NCI-H524 treated with DMSO at 0.1 percent for 48 hours (cell line): ENCODE data around the gene BIN1.
A peak's percentile ranks its signal among the peaks of the same experiment; 100 is the strongest.
"Not testable (repeated sequence)": the region's sequence is repeated elsewhere in the genome, so short reads cannot be mapped to it uniquely, and the experiment has no call there.

ENCODE experiments used
- DNase-seq: peaks from one replicate; lab custom pipeline; 2025; lab: John Stamatoyannopoulos, UW

BIN1 gene

GRCh38 chr2:127133793-127134192, 26.8 kb upstream of the BIN1 start:
- DNase-seq: no peak

- DNase-seq: no peak
Observed at GRCh38 chr2:127130421-127130820, 23.5 kb upstream of the BIN1 start.

GRCh38 chr2:127129937-127130336, 23.0 kb upstream of the BIN1 start:
- no peak for DNase-seq

- DNase-seq: no peak
Observed at GRCh38 chr2:127128445-127128904, 21.5 kb upstream of the BIN1 start.

DNA sequence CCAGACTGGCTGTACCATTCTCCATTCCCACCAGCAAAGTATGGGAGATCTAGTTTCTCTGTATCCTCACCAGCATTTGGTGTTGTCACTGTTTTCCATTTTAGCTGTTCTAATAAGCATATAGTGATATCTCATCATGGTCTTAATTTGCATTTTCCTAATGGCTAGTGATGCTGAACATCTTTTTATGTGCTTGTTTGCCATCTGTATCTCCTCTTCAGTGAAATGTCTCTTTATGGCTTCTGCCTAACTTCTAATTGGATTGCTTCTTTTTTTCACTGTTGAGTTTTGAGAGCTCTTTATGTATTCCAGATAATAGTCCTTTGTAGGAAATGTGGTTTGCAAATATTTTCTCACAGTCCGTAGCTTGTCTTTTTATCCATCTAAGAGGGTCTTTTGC, 18.9 kb upstream of the BIN1 start:
- peak; percentile 57 for DNase-seq

DNA sequence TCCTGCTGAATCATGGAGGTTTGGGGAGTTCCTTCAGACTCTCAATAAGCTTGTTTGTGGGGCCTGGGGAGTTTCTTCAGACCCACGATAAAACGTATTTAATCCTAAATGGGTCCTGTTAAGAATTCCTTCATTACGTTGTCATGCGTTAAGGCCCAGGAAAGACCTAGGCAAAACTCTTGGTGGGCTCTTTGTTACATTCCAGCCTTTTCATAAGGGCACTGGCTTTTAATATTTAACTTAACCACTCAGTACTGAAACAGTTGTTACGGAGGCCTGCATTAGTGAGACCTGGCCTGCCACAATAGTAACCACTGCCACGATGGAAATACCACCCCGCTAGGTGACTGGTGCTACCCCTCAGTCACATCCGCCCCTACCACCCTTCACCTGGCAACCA, 17.5 kb upstream of the BIN1 start:
- DNase-seq: no peak

GRCh38 chr2:127122361-127123027, 15.5 kb upstream of the BIN1 start:
- peak; percentile 89 for DNase-seq

- DNase-seq: no peak
Observed at GRCh38 chr2:127121776-127122176, 14.8 kb upstream of the BIN1 start.

GRCh38 chr2:127121353-127121752, 14.4 kb upstream of the BIN1 start:
- DNase-seq: no peak

DNA sequence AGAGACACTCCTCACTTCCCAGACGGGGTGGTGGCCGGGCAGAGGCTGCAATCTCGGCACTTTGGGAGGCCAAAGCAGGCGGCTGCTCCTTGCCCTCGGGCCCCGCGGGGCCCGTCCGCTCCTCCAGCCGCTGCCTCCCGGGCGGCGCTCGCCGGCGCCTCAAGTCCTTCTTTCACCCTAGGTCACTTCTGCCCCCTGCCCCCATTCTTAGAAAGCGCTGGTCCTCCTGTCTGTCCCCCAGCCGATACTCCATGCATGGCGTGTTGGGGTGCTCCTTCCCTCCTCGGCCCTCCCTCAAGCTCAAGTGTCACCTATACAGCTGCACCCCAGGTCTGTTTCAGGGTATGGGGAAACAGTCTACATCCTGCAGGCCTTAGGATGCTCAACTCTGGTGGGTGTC, 13.5 kb upstream of the BIN1 start:
- not testable (repeated sequence) for DNase-seq

GRCh38 chr2:127118467-127118866, 11.5 kb upstream of the BIN1 start:
- no peak for DNase-seq

- DNase-seq: no peak
Observed at GRCh38 chr2:127118038-127118437, 11.1 kb upstream of the BIN1 start.

- no peak for DNase-seq
Observed at GRCh38 chr2:127117603-127118002, 10.6 kb upstream of the BIN1 start.

- no peak for DNase-seq
Observed at GRCh38 chr2:127115471-127116199, 8.7 kb upstream of the BIN1 start.

DNA sequence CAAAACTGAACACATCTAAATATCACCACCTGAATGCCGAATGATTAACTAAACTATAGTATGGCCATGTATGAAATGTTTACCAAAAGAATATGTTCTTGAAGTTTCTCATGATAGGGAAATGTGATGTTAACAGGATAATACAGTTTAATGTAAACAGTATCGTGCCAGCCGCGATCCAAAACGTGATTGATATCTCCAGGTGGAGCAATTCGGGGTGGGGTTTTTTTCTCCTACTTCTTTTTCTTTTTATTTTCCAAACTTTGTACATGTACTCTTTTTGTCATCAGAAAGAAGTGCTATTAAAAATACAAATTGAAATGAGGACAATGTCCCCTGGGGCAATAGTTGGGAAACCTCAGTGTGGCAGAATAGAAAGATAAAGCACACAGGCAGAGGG, 4.0 kb upstream of the BIN1 start:
- no peak for DNase-seq

DNA sequence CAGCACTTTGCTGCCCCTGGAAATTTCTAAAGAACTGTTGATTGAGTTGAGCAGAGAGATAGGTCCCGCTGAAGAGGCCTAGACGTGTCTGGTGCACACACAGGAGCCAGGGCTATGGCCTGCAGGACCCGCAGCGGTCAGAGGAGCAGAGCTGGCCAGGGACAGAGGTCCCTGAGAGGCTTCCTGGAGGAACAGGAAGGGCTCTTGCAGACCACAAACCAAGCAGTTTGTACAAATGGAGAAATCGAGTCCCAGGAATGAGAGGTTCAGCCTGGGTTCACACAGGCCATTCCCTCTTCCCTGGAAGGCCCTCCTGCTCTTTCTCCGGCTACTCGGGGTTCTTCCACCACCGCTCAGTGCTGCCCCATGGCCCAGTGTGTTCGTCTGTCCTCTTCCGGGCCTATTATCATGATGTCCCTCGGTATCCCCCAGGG, 1.2 kb upstream of the BIN1 start:
- no peak for DNase-seq

DNA sequence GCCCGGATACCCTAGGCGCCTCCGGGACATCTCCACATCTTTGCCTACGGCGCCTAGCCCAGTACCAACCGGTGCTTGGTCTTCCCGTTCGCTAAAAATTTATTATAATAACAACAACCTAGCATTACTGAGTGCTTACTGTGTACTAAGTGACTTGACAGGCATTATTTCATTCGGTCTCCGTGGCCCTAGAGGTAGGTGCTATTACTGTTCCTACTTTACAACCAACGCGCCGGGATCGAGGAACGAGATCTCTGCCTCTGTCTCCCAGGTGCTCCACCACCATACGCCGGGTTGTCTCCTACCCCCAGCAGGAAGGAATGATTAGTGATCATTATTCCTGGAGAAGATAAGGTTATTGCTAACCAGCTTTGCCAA, 657 bp upstream of the BIN1 start:
- no peak for DNase-seq

- DNase-seq: no peak
Observed at GRCh38 chr2:127106457-127106990, 430 bp downstream of the BIN1 start.

DNA sequence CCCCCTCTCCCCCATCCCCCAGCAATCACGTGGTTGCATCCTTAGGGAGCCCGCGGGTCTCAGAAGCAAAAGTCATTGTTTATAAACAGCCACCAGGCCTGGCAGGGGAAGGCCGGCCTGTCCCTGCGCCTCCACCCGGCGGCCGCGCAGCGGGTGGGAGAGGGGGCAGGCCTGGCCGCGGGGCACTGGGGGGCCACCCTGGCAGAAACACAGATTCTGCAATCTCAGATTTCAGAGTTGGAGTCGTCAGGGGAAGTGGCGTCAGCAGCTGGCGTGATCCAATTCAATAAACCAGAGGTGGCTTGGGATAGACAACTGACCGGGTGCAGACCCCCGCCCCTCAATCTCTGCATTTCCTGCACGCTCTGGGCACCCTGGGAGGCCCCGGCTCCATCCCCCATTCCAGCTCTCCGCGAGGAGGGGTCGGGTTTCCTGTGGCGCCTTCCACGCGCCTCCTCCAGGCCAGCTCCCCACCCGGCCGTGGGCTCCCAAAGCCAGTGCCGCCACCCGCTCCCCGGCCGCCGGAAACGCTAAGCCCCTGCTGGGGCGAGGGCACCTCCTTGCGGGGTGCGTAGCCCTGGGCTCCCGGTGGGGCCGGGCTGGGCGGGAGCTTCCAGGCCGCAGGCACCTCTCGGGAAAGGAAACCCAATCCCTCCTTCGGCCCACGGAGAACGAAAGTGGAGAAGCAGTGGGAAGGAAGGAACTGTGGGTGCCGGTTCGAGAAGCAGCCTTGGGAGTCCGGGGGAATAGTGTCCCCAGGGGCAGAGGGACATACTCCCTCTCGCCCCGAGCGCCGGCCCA, 1.1 kb downstream of the BIN1 start:
- no peak for DNase-seq

DNA sequence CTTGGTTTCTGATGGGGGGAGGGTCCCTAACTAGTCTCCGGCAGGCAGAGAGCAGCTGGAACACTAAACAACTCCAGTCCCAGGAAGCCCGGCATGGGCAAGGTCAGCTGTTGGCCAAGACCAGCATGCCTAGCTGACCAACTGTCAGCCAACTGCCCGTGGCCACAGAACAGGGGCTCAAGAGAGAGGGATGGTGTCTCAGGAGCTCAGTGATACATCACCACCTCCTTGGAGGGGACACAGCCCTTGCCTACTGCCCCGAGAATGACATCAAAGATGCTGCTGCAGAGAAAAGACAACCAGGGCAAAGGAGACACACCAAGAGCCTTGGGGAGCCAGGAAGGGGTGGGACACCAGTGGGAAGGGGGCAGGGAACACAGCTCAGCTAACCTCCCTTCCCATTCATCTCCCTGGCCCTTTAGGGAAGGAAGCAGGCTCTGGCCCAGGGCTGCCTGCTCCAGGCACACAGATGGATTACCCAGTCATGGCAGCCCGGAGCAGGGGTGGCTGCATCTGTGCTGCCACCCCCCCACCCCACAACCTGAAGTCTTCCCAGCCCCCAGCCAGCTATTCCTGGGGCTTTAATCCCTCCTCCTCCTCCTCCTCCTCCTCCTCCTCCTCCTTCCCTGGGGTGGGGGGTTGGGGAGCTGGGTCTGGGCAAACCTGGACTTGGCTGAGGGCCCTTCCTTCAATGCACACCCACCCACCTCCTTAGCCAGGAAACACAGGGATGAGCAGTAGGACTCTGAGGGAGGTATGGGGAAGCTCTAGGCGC, 1.9 kb downstream of the BIN1 start:
- DNase-seq: no peak

- no peak for DNase-seq
Observed at GRCh38 chr2:127104166-127104660, 2.7 kb downstream of the BIN1 start.
